SKM-1 treated with dmso at 0.1 percent for 144 hours (cell line): ENCODE results near the gene SAA4.
"Not testable (repeated sequence)": the region's sequence is repeated elsewhere in the genome, so short reads cannot be mapped to it uniquely, and the experiment has no call there.

Experiments
- DNase-seq: peaks from one replicate; lab custom pipeline; 2025; ENCODE audit not compliant: unreplicated experiment; lab: John Stamatoyannopoulos, UW

Gene SAA4

DNA sequence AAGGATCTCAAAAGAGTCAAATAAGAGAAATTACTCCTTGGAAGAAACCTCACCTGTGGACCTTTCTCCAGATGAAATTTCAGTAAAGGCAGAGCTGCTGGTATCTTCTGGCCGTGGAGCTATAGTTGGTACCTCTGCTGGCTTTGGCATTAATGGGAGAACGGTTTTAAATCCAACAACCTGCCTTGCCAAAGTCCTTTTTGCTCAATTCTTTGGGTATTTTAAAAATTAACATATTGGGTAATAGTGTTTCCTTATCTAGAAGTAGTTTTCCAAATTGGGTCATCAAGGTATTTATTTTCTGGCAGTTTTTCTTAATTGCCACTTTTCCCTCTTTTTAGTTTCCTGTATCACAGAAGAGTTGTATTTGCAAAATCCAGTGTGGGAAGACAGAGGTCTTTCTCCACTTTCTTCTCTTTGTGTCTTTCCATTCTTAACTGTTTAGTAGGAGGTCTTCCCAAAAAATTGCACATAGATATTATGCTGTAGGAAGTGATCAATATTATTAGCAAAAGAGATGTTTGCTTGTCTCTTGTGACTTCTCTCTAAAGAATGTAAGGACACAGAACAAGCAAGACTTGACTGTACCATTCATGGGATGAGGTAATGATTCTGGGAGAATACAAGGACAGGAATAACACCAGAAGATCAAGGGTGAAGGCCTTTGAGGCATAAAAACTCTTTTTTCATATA is at the start of gene SAA4:
SAA4 (minus strand) TSS at position 139 of the 693 bp plus-strand sequence. CDS start 876 bp downstream, outside the sequence.
- no peak for DNase-seq

DNA sequence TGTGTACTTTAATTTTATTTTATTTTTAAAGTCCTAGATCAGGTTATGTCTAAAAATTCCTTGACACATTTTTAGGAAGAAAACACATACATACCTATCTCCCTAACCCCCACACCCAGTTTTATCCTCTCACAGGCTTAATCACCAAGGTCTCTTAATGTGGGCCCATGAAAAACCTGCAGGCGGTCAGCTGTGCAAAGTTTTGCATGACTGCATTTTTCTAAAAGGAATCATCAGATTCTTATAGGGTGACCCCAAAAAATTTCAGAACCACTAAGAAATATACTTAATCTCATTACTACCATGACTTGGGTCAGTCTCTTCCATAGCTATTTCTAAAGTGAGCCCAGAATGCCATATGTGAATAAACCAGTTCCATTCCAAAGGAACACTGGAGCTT is 49.2 kb upstream of the SAA4 start:
- DNase-seq, result no peak

DNA sequence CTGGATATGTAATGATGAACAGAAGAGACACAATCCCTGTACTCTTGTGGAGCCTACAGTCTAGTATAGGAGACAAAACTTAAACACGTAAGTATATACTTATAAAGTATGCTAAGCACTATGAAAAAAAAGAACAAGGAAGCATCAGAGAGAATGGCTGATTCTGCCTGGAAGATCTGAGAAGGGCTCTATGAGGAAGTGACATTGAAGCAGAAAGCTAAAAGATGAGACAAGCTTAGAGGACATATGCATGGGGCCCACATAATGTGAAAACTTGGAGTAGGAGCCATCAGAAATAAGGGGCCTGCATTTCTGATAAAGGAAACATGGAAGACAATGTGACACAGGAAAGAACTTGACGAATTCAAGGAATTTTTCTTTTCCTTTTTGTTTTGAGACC is 46.0 kb upstream of the SAA4 start:
- no peak for DNase-seq

GRCh38 chr11:18280438-18281045 is 43.9 kb upstream of the SAA4 start:
- DNase-seq, result no peak

DNA sequence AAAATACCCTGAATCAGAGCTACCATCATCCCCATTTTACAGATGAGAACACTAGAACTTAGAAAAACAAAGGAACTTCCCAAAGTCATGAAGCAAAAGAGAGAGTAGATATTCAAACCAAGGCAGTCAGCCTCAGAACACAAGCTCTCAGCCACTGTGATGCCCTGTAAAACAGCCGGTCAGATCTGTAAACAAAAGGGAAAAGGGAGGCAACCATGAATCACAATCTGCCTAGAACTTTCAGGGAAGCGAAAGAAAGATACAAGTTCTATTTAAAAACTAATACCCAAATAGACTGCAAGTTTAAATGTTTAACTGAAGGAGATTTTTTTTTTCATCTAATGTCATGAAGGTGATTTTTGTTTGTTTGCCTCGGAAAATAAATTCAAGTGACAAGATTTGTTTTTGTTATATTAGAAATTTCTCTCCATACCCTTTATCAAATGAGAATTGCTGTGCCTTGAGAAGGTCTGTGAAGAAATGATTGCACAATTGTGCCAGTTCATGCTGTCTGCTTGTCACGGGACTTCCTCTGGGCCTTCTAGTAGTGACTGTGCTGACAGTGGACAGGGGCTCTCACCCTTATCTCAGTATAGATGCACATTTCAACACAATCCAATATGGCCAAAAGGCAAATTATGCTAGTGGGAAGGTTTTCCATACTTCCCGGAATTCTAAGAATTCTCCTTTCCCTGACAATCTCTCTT is 41.1 kb upstream of the SAA4 start:
- DNase-seq, result peak; percentile 44

DNA sequence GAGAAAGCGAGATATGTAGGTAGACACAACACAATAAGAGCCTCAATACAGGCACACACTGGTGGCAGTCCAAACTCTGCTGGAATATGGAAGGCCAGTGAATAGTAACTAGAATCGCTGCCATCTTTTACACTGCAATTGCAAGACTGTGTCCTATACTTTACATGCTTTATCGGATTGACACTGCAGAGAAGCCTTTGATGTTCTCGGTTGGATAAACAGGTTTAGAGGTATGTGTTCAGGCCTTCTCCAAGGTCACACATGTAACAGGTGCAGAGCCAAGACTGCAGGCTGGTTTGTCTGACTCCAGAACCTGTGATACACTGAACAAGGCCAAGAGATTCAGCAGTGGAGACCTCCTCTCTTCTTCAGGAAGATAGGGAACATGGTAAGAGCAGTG is 34.6 kb upstream of the SAA4 start:
- DNase-seq, result no peak

- no peak for DNase-seq
These were observed 33.5 kb upstream of the SAA4 start for GRCh38 chr11:18270102-18270501.

DNA sequence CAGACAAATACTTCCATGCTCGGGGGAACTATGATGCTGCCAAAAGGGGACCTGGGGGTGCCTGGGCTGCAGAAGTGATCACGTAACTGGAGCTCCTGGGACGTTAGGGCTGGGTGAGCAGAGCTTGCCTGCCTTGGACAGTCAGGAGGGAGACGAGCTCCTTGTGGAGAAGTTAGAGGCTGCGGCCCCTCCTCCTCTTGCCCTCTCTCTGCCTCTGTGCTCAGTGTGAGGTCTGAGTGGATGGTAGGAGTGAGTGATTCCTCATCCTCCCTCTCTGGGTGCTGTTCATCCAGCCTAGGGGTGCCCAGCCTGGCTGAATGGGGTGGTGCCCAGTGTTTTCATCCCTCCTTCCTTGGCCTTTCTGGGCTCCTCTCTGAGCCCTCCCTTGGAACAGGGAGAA is 32.6 kb upstream of the SAA4 start:
- not testable (repeated sequence) for DNase-seq

- not testable (repeated sequence) for DNase-seq
These were observed 30.9 kb upstream of the SAA4 start for GRCh38 chr11:18267335-18268133.

- no peak for DNase-seq
These were observed 29.3 kb upstream of the SAA4 start, which contains the start of gene SAA1 for GRCh38 chr11:18265949-18266348. Gene SAA1, plus strand, starts transcription at chr11:18266264. Its CDS starts 624 bp downstream, at chr11:18266888.

DNA sequence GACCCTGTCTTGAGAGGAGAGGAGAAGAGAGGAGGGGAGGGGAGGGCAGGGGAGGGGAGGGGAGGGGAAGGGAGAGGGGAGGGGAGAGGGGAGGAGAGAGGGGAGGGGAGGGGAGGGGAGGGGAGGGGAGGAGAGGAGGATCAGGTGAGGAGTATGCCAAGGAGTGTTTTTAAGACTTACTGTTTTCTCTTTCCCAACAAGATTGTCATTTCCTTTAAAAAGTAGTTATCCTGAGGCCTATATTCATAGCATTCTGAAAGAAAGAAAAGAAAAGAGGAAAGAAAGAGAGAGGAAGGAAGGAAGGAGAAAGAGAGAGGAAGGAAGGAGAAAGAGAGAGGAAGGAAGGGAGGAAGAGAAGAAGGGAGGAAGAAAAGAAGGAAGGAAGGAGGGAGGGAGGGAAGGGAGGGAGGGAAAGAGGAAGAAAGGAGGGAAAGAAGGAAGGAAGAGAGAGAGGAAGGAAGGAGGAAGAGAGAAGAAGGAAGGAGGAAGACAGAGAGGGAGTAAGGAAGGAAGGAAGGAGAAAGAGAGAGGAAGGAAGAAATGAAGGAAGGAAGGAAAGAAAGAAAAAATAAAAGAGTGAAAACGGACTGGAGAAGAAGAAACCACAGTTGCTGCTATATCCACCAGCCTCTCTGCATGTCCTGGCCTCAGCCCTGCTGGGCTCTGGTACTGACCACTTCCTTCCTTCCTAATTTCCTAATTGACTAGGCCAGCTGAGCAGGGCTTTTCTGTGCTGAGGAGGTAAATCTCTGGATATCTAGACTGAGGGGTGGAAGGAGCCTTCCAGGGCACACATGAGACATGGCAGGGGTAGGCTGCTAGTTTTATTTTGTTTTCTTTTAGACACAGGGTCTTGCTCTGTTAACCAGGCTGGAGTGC is 28.3 kb upstream of the SAA4 start:
- DNase-seq, result no peak

GRCh38 chr11:18264035-18264434 is 27.4 kb upstream of the SAA4 start:
- no peak for DNase-seq

DNA sequence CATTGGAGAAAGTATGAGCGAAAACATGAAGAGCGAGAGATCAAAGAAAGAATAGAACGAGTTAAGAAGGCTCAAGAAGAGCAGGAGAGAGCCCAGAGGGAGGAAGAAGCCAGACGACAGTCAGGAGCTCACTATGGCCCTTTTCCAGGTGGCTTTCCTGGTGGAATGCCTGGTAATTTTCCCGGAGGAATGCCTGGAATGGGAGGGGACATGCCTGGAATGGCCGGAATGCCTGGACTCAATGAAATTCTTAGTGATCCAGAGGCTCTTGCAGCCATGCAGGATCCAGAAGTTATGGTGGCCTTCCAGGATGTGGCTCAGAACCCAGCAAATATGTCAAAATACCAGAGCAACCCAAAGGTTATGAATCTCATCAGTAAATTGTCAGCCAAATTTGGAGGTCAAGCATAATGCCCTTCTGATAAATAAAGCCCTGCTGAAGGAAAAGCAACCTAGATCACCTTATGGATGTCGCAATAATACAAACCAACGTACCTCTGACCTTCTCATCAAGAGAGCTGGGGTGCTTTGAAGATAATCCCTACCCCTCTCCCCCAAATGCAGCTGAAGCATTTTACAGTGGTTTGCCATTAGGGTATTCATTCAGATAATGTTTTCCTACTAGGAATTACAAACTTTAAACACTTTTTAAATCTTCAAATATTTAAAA is 26.2 kb upstream of the SAA4 start:
- DNase-seq, result not testable (repeated sequence)

- DNase-seq, result no peak
These were observed 25.1 kb upstream of the SAA4 start for GRCh38 chr11:18261721-18262120.

- no peak for DNase-seq
These were observed 22.7 kb upstream of the SAA4 start for GRCh38 chr11:18259259-18259658.

DNA sequence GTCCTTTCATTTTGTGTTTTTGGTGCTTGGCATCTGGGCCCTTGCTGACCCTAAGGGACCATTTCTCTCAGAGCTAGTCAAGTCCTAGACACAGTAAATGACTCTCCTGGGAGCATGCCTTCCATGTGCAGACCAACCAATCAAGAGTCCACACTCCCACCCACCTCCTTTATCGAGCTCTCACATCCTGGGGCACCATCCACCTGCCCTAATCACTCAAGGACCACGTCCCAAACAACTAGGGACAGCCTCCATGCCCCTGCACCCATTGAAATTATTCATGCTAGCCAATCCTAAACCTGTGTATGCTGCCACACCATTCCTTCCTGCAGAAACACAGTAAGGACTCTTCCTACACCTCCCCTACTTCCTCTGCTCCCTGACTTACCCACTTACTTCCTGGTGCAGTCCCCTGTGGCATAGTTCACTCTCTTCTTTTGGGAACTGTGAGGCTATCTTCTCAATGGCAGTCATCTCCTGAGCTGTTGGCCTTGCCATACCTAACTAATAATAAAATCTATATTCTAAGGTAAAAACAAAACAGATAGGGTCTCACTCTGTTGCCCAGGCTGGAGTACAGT is 18.3 kb upstream of the SAA4 start:
- DNase-seq, result no peak

DNA sequence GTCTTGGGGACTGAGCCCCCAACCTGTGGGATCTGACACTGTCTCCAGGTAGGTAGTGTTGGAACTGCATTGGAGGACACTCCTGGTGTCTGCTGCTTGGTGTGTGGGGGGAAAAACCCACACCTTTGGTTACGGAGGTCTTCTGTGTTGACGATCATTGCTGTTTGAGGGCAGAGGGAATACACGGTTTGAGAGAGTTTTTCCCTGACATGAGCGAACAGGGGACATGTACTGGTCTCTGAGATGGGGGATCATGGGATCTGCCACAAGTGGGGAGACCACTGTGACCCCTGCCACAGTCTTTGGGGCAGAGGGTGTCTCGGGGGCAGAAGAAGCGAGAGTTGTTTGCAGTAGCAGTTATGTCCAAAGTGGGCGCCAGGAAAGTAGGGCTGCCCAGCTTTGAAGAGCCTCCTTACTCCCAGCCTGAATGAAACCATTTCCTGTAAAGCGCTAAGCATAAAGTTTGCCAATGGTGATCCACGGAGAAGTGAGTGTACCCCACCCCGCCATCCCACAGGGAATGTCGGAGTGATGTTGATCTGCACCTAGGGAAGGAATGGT is 17.3 kb upstream of the SAA4 start:
- DNase-seq, result no peak

GRCh38 chr11:18253233-18253632 is 16.6 kb upstream of the SAA4 start:
- DNase-seq, result no peak

- no peak for DNase-seq
These were observed 12.0 kb upstream of the SAA4 start, which contains the start of gene SAA2 for GRCh38 chr11:18248561-18248960. Gene SAA2, minus strand, starts transcription at chr11:18248668. Its CDS starts 657 bp downstream, at chr11:18248011.
